Measurements from ENCODE around the gene CDH9. TPM values are rescaled to one million over a fixed set of nuclear protein-coding genes. Genes with fewer than 3 reads are reported as not detected.

The CDH9 gene
- polyA plus RNA-seq, 1 experiment = not detected

- DNase-seq (ENCODE audit: low read depth) = no peak
Measured at GRCh38 chr5:27026063-27026462, 12.3 kb downstream of the CDH9 start.

GRCh38 chr5:27021471-27021870 lies 16.9 kb downstream of the CDH9 start:
- POLR2A ChIA-PET = no interaction called here
- CTCF ChIA-PET = no interaction called here
- Histone ChIP-seq H3K36me3 (ENCODE audit: control insufficient read depth, insufficient read depth, low read length) (no peaks in the 10 kb centered on the region), H3K4me3 (ENCODE audit: low read depth, low read length) (no peak overlapping the region), H3K27me3 (ENCODE audit: control insufficient read depth, insufficient read depth, low read length) (no peaks in the 10 kb centered on the region)
- TF ChIP-seq, protein P1, sequence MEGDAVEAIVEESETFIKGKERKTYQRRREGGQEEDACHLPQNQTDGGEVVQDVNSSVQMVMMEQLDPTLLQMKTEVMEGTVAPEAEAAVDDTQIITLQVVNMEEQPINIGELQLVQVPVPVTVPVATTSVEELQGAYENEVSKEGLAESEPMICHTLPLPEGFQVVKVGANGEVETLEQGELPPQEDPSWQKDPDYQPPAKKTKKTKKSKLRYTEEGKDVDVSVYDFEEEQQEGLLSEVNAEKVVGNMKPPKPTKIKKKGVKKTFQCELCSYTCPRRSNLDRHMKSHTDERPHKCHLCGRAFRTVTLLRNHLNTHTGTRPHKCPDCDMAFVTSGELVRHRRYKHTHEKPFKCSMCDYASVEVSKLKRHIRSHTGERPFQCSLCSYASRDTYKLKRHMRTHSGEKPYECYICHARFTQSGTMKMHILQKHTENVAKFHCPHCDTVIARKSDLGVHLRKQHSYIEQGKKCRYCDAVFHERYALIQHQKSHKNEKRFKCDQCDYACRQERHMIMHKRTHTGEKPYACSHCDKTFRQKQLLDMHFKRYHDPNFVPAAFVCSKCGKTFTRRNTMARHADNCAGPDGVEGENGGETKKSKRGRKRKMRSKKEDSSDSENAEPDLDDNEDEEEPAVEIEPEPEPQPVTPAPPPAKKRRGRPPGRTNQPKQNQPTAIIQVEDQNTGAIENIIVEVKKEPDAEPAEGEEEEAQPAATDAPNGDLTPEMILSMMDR (IDR thresholded peaks at IDR 0.05; ENCODE audit: insufficient read depth, low read depth, low read length) = no peak
- no peak for DNase-seq (ENCODE audit: low read depth)

More at GRCh38 chr5:27026063-27026462, 12.3 kb downstream of the CDH9 start:
- H3K4me3 ChIP-seq (ENCODE audit: low read depth, low read length) = no peak overlapping the region
- POLR2A ChIA-PET = no interaction called here
- CTCF ChIA-PET = no interaction called here
- no peaks in the 10 kb centered on the region for H3K36me3 ChIP-seq (ENCODE audit: control insufficient read depth, insufficient read depth, low read length)
- no peaks in the 10 kb centered on the region for H3K27me3 ChIP-seq (ENCODE audit: control insufficient read depth, insufficient read depth, low read length)
- TF ChIP-seq, protein P1 (IDR thresholded peaks at IDR 0.05; ENCODE audit: insufficient read depth, low read depth, low read length) = no peak

- H3K36me3 ChIP-seq (ENCODE audit: control insufficient read depth, insufficient read depth, low read length) = no peaks in the 10 kb centered on the region
- TF ChIP-seq, protein P1 (IDR thresholded peaks at IDR 0.05; ENCODE audit: insufficient read depth, low read depth, low read length) = no peak
- ChIA-PET CTCF (no interaction called here), POLR2A (no interaction called here)
- no peak overlapping the region for H3K4me3 ChIP-seq (ENCODE audit: low read depth, low read length)
- no peak for DNase-seq (ENCODE audit: low read depth)
- H3K27me3 ChIP-seq (ENCODE audit: control insufficient read depth, insufficient read depth, low read length) = no peaks in the 10 kb centered on the region
Measured at GRCh38 chr5:27020973-27021372, 17.4 kb downstream of the CDH9 start.

GRCh38 chr5:27015758-27016157 lies 22.6 kb downstream of the CDH9 start:
- DNase-seq (ENCODE audit: low read depth) = no peak
- Histone ChIP-seq H3K36me3 (ENCODE audit: control insufficient read depth, insufficient read depth, low read length) (no peaks in the 10 kb centered on the region), H3K27me3 (ENCODE audit: control insufficient read depth, insufficient read depth, low read length) (no peaks in the 10 kb centered on the region), H3K4me3 (ENCODE audit: low read depth, low read length) (no peak overlapping the region)
- TF ChIP-seq, protein P1 (IDR thresholded peaks at IDR 0.05; ENCODE audit: insufficient read depth, low read depth, low read length) = no peak
- ChIA-PET POLR2A (no interaction called here), CTCF (interaction anchor here (0.6 kb wide), 1 partner anchor 283 kb away, joined by 3 read pairs; no protein-coding TSS in a partner anchor)

DNA sequence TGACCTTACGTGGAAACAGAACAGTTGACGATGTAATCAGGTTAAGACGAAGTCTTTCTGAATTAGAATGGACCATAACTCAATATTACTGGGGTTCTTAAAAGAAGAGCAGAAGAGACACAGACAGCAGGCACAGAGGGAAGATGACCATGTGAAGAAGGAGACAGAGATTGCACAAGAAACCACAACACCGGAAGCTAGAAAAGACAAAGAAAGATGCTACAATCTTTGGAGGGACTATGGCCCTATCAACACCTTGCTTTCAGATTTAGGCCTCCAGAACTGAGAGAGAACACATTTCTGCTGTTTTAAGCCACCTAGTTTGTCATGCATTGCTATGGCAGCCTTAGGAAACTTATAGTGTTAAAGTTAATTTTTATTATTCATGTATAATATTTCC lies 27.1 kb downstream of the CDH9 start:
- Histone ChIP-seq H3K36me3 (ENCODE audit: control insufficient read depth, insufficient read depth, low read length) (no peaks in the 10 kb centered on the region), H3K4me3 (ENCODE audit: low read depth, low read length) (no peak overlapping the region), H3K27me3 (ENCODE audit: control insufficient read depth, insufficient read depth, low read length) (no peaks in the 10 kb centered on the region)
- CTCF ChIA-PET = no interaction called here
- DNase-seq (ENCODE audit: low read depth) = no peak
- POLR2A ChIA-PET = no interaction called here
- TF ChIP-seq, protein P1 (IDR thresholded peaks at IDR 0.05; ENCODE audit: insufficient read depth, low read depth, low read length) = no peak

All from BJ (cell line).